H1 (cell line): ENCODE measurements around the gene GJB1. TPM values are rescaled to one million over a fixed set of nuclear protein-coding genes. Genes with fewer than 3 reads are reported as not detected.

ENCODE experiments used
- ASH2L ChIP-seq: fragments of 200-600, 300-600 bp; sonication (generic); IDR thresholded peaks from one replicate; pipeline ENCODE4 v1.7.1; 2017; ENCODE audit warnings: low read length
- JUN ChIP-seq: IDR thresholded peaks from 2 replicates; pipeline ENCODE4 v1.6.1; 2011; ENCODE audit warnings: low read depth, mild to moderate bottlenecking, improper control_type of control experiment, low read length
- ZNF274 ChIP-seq: IDR thresholded peaks from 2 replicates; pipeline ENCODE4 v1.7.0; 2012; ENCODE audit warnings: low read length, borderline replicate concordance; ENCODE audit errors: extremely low read depth
- polyA plus RNA-seq, 7 experiments: library from polyadenylated mRNA; depleted of rRNA in 3 of 7; stranded (reverse) in 5 of 7; unstranded in 2 of 7; fragments of >200 nt in 5 of 7; fragments of 200-250 nt in 2 of 7; gene quantifications; 1 replicate in 5 of 7; 2 replicates in 1 of 7; 4 replicates in 1 of 7; pipeline versions ENCODE4 v1.2.1 to v1.2.3, GENCODE V29; 2011 to 2013; ENCODE audit warnings: missing spikeins in 2 of 7, mixed read lengths in 2 of 7
- total RNA-seq: library from RNA; stranded (reverse); fragmentation: NEBNext Ultra II Directional; extraction: Animal tissue kit (Norgen Biotek cat#: 25700); gene quantifications from 2 replicates; pipeline ENCODE4 v1.2.1, GENCODE V29; 2021

The GJB1 gene
- total and polyA plus RNA-seq, 2 of the 8 experiments (the other 6 are each of a cell fraction or from before 2014, with no cell fraction given) = 0.14 TPM; not detected in 1

DNA sequence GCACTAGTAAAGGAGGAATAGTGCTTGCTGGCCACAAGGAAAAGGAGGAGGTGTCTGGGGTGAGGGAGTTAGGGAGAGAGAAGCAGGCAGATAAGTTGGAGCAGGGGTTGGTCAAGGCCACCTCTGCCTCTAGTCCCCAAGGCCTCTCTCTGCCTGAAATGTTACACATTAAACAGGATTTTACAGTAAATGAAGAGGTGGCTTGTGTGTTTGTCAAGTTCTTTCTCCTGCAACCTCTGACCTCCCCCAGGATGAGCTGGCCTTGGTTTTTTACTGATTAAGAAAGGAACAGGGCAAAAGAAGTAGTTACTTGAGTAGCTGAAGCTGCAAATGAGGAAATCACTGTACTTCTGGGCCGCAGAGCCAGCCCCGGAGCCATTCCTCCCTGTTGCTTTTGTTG, 2.0 kb downstream of the GJB1 start (continued):
- TF ChIP-seq ASH2L = no peak
- no peak for TF ChIP-seq ZNF274
- TF ChIP-seq JUN = no peak
